GM21529 (cell line): Measurements from ENCODE around the gene ZNF71.

Experiments used
- ATAC-seq: cut with Tn5 transposase; IDR thresholded peaks from one replicate; pipeline ENCODE4 v1.9.1; 2021; ENCODE audit not compliant: unreplicated experiment

ZNF71 gene

GRCh38 chr19:56594783-56595547, at the start of gene ZNF71:
ZNF71 (plus strand) TSS chr19:56595302; CDS start chr19:56601559, 6,257 bp downstream.
- ATAC-seq, result peak; percentile 94

- ATAC-seq, result no peak
Measured at GRCh38 chr19:56547535-56547934, 47.6 kb upstream of the ZNF71 start.

- no peak for ATAC-seq
Measured at GRCh38 chr19:56554272-56554869, 40.7 kb upstream of the ZNF71 start.

GRCh38 chr19:56562766-56563165, 32.3 kb upstream of the ZNF71 start:
- no peak for ATAC-seq

- peak; percentile 41 for ATAC-seq
Measured at GRCh38 chr19:56566904-56567273, 28.2 kb upstream of the ZNF71 start.

GRCh38 chr19:56567274-56568120, 27.6 kb upstream of the ZNF71 start, which contains the start of gene ZNF470:
ZNF470 (plus strand) TSS chr19:56567468; CDS start chr19:56570312, 2,844 bp downstream.
- peak; percentile 98 for ATAC-seq

GRCh38 chr19:56572589-56572988, 22.5 kb upstream of the ZNF71 start:
- no peak for ATAC-seq

GRCh38 chr19:56573914-56574313, 21.2 kb upstream of the ZNF71 start:
- no peak for ATAC-seq

- ATAC-seq, result no peak
Measured at GRCh38 chr19:56577719-56578602, 17.1 kb upstream of the ZNF71 start.

GRCh38 chr19:56594446-56594782, 688 bp upstream of the ZNF71 start:
- no peak for ATAC-seq

DNA sequence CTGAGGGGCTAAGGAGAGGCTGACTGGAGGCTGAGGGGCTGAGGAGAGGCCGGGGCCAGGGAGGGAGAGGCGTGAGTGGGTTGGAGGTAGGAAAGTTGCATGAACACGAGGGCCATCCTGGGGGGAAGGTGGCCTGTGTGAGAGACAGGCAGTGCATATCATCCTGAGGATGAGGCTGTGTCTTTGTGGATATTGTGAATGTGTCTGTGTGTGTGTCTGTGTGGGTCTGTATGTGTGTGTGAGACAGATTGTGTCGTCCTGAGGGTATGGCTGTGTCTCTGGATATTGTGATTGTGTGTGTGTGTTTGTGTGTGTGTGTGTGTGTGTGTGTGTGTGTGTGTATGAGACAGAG, 422 bp downstream of the ZNF71 start:
- ATAC-seq, result no peak

DNA sequence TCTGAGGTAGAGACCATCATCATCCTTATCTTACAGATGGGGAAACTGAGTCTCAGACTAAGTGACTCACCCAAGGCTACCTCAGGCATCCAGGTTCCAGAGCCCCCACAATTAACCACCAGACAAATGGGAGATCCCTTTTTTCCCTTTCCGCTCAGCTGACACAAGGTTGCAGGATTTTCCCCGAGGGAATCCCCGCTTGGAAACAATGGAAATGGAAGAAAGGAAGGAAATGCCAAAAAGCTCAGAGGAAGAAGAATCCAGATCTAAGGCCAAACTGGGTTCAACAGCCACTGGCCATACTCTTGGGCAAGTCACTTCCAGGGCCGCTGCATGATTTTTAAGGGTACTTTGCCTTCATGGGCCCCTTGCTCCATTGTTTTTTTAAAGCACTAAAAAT, 1.6 kb downstream of the ZNF71 start:
- no peak for ATAC-seq

GRCh38 chr19:56597696-56598095, 2.6 kb downstream of the ZNF71 start:
- no peak for ATAC-seq

GRCh38 chr19:56601375-56601774, 6.3 kb downstream of the ZNF71 start:
- no peak for ATAC-seq

DNA sequence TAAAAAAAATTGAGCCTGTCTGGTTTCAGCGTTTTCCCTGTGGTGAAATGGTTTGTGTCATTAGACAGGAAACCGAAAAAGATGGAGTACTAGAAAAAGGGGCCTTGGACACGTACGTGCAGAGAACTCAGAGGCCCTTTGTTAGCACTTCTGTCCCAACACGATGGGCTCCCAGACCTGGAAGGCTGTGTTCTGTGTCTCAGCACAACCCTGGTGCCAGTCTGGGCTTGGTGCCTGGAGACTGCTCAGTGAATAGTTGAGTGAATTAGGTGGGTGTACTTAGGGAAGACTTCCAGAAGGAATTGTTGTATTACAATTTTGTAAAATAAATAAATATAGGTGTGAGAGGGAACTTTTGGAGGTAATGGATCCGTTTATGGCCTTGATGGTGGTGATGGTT, 8.7 kb downstream of the ZNF71 start:
- ATAC-seq, result no peak

- no peak for ATAC-seq
Measured at GRCh38 chr19:56608274-56608964, 13.3 kb downstream of the ZNF71 start.

- ATAC-seq, result no peak
Measured at GRCh38 chr19:56611288-56611687, 16.2 kb downstream of the ZNF71 start.

DNA sequence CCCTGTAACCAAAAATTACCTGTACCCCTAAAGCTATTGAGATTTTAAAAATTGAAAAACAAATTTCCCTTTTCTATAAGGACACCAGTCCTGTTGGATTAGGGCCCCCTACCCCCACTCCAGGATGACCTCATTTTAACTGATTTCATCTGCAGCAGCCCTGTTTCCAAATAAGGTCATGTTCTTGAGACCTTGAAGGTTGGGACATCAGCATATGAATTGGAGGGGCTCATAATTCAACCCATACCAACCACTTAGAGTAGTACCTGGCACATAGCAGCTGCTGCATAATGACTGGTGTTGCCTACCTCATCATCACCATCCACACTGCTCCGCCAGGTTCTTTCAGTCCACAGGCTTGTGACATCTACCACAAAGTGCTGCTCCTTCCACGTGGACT, 17.6 kb downstream of the ZNF71 start:
- no peak for ATAC-seq

DNA sequence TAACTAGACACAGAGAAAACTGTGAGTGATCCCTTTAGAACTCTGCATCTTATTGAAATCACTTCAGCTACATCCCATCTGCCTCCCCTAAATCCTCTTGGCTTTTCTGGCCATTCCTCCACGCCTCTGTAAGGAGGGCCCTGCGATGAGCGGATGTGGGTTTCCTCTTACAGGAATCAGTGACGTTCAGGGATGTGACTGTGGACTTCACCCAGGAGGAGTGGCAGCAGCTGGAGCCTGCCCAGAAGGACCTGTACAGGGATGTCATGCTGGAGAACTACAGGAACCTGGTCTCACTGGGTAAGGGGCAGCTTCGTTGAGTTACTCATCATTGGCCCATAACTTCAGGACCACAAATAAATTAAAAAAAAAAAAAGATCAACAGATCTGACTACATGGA, 18.5 kb downstream of the ZNF71 start:
- no peak for ATAC-seq

- no peak for ATAC-seq
Measured at GRCh38 chr19:56617531-56617930, 22.4 kb downstream of the ZNF71 start.
